Renal cortical epithelial cell (primary cell): ENCODE results near the gene GOT2. TPM values are rescaled to one million over a fixed set of nuclear protein-coding genes. Genes with fewer than 3 reads are reported as not detected.
A peak's percentile ranks its signal among the peaks of the same experiment; 100 is the strongest.
"Not testable (repeated sequence)": the region's sequence is repeated elsewhere in the genome, so short reads cannot be mapped to it uniquely, and the experiment has no call there.

ENCODE experiments used
- DNase-seq: peaks from one replicate; pipeline ENCODE4 v3.0.0-alpha.2; 2011; ENCODE audit warnings: low read depth
- total RNA-seq: library from RNA; depleted of rRNA; stranded (reverse); fragments of >200 nt; gene quantifications from 2 replicates; pipeline ENCODE4 v1.2.3, GENCODE V29; 2014

GOT2 gene
- total RNA-seq, result 66.9 and 108 TPM in 2 replicates

DNA sequence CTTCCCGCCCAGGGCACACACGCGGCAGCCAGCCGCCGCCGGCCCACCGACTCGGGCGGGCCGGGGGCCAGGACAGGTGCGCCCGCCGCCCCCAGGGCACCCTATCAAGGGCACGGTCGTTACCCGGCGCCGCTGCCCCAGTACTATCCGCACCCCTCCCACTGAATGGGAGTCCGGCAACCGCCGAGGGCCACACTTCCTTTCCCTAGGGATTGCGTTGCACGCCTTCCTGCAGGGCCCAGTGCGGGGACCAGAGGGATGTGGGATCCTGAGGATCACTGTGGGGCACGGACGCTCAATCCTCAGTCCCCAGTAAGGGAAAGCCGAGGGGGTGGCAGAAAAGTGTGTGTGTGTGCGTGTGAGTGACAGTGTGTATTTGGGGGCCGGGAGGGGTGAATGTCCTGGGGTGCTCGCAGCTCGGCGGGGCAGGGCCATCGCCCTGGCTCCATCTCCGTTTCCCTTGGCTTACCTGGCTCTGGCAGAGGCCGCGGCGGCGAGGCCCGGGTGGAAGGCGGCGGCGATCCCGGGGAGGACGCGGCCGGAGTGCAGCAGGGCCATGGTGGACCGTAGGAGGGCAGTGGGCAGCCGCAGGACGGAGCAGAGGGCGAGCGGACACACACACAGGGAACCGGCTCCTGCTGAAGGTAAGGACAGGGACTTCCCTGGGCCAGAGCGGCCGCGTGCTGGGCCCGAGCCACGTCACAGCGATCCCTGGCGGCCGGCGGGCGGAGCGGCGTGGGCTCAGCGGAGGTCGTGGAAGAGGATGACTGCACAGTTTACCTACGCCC is at the start of gene GOT2:
Gene GOT2, minus strand, starts transcription at position 646 of the 788 bp plus-strand sequence. Its CDS starts 88 bp downstream, at position 558.
- DNase-seq, result peak; percentile 58

- DNase-seq, result not testable (repeated sequence)
Measured at GRCh38 chr16:58779291-58779690, 45.2 kb upstream of the GOT2 start.

DNA sequence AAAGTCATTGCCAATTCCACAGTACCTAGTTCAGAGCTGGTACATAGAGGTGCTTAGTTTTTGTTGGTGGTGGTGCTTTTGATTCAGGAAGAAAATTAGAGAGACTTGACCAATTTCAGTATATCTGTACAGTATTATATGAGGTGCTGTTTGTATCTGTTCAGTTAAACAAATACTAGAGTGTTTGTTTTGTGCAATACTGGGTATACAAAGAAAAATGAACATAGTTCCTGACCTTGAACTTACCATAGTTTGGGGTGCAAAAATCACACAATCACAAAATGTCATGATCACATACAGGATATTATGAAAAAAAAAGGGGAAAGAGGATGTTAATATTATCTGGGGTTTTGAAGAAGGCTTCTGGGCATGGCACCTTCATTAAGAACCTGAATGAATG is 39.8 kb upstream of the GOT2 start:
- DNase-seq, result no peak

GRCh38 chr16:58768145-58768544 is 34.0 kb upstream of the GOT2 start:
- no peak for DNase-seq

GRCh38 chr16:58767581-58767980 is 33.5 kb upstream of the GOT2 start:
- DNase-seq, result no peak

- no peak for DNase-seq
Measured at GRCh38 chr16:58756650-58757332, 22.7 kb upstream of the GOT2 start.

- peak; percentile 65 for DNase-seq
Measured at GRCh38 chr16:58755989-58756649, 22.0 kb upstream of the GOT2 start.

- DNase-seq, result no peak
Measured at GRCh38 chr16:58753711-58754134, 19.6 kb upstream of the GOT2 start.

- DNase-seq, result no peak
Measured at GRCh38 chr16:58744497-58744896, 10.4 kb upstream of the GOT2 start.

DNA sequence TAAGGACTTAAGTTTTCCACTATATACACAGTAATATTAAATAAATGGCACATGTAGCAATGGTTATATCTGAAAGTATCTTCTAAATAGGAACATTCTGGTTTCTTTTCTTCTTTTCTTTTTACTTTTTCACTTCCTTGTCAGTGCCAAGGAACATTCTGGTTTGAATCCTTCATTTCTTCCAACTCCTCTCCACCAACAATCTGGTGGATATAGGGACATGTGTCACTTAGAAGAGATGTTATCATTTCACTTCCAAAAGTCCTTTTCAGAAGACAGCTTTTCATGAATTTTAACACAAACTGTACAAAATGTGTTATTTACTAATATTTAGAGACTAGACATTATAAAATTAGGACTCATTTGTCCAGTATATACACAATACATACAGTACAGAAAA is 7.9 kb upstream of the GOT2 start:
- no peak for DNase-seq

- DNase-seq, result no peak
Measured at GRCh38 chr16:58741166-58741565, 7.0 kb upstream of the GOT2 start.

DNA sequence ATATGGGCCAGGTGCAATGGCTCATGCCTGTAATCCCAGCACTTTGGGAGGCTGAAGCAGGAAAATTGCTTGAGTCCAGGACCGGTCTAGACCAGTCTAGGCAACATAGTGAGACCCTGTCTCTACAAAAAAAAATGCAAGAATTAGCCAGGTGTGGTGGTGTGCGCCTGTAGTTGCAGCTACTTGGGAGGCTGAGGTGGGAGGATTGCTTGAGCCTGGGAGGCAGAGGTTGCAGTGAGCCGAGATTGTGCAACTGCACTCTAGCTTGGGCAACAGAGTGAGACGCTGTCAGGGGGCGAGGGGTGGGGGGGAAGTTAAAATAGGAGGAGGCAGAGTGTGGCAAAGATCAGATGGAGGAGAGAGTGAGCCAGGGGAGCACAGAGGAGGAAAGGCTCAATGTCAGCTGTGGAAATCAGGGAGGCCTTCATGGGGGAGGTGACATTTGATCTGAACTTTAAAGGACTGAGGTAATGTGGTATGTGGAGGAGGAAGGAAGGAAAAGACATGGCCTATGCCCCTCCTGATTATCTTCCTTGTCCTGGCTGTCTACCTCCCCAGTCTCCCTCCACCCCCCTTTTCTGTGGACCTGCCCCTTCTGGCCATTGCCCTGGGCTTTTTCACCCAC is 4.7 kb upstream of the GOT2 start:
- no peak for DNase-seq

- DNase-seq, result not testable (repeated sequence)
Measured at GRCh38 chr16:58736341-58736740, 2.2 kb upstream of the GOT2 start.

GRCh38 chr16:58734459-58734787 is 307 bp upstream of the GOT2 start:
- no peak for DNase-seq

DNA sequence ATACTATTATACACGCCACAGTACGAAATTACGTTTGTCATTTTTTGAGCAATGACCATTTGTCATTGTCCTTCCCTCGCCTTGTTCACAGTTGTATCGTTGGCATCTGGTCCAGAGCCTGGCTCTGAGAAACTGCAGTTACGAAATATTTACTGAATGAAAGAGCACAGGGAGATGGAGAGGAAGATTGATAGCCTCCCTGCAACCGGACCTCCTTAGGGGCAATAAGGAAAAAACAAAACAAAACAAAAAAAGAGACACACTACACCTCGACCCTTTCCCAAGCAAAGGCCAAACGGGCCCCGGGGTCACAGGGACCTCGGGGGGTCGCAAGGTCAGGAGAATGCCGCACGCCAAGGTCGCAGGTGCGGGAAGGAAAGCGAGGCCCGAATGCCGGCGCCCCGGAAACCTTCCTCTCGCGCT is 857 bp downstream of the GOT2 start:
- DNase-seq, result peak; percentile 15

GRCh38 chr16:58732545-58733247 is 1.4 kb downstream of the GOT2 start:
- peak; percentile 73 for DNase-seq

- no peak for DNase-seq
Measured at GRCh38 chr16:58730724-58731370, 3.3 kb downstream of the GOT2 start.

DNA sequence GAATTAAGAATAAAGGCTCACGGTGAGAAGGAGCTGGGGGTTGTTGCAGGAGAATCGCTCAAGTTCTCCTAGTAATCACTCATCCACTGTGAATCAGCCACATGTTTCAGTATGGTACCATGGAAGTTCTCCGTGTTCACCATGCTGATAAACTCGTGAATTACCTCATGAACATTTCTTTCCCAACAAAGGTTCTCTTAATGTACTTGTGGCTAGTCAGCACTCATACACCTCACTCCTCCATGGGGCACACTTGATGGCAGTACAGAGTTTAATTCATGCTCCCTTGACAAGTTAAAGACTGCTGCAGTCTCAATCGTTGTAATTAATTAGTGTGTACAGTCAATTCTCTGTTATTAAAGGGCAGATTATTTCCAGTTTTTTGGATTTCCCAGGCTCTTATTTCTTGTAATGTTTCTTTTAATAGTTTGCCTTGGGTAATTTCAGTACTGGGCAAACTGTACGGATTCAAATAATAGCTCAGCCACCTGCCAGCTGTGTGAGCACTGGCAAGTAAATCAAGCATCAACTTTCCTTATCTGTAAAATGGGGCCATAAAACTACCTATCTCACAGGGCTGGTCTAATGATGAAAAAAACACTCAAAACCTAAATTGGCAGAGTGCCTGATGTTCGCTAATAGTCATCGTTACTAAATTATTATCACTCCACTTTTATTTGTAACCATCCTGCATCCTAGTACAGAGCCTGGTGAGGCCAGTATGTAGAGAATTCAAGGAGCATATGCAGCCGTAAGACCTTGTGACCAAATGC is 6.1 kb downstream of the GOT2 start:
- DNase-seq, result peak; percentile 50

GRCh38 chr16:58727028-58727781 is 6.9 kb downstream of the GOT2 start:
- peak; percentile 40 for DNase-seq

DNA sequence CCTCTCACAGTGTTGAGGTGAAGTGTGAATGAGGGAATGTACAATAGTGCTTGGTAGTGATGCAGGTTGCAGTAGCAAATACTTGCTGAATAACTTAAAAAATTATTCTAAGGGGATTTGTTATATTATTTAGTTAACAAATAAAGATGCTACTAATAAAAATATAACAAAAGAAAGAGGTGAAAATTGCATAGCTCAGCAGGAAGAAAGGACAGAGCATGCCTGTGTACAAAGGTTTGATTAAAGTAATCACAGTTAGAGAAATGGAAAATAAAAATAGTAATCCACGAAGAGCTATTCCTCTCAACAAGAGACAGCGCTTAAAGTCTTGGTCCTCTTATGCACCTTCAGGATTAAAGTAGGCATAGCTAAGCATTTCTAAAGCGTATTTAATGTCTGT is 11.0 kb downstream of the GOT2 start:
- no peak for DNase-seq
